IMR-90 (cell line): ENCODE results near the gene RGS14.

Experiments used
- CHD1 ChIP-seq: IDR thresholded peaks from 2 replicates; pipeline ENCODE4 v1.6.1; 2012; ENCODE audit warnings: low read depth, low read length, improper control_type of control experiment
- FOS ChIP-seq: fragments of 150-350 bp; IDR thresholded peaks from 2 replicates; pipeline ENCODE4 v1.6.1; 2016; ENCODE audit warnings: low read depth, low read length
- MAFK ChIP-seq: IDR thresholded peaks from 2 replicates; pipeline ENCODE4 v1.6.1; 2012; ENCODE audit warnings: low read depth, low read length, improper control_type of control experiment
- NFE2L2 ChIP-seq: fragments of 150-350 bp; IDR thresholded peaks from 2 replicates; pipeline ENCODE4 v1.6.1; 2016; ENCODE audit warnings: low read depth, mild to moderate bottlenecking, low read length
- POLR2A ChIP-seq: IDR thresholded peaks from 2 replicates; pipeline ENCODE4 v1.6.1; 2012; ENCODE audit warnings: mild to moderate bottlenecking, low read depth, low read length
- RAD21 ChIP-seq: IDR thresholded peaks from 2 replicates; pipeline ENCODE4 v1.6.1; 2012; ENCODE audit warnings: low read length, improper control_type of control experiment
- SMC3 ChIP-seq: fragments of 150-350 bp; IDR thresholded peaks from 2 replicates; pipeline ENCODE4 v1.6.1; 2016; ENCODE audit warnings: low read depth, mild to moderate bottlenecking, antibody characterized with exemption, low read length, moderate library complexity
- TF ChIP-seq, protein P1 (sequence below): conservative IDR thresholded peaks from 2 replicates; pipeline ENCODE4 v1.5.1; 2012; ENCODE audit warnings: mild to moderate bottlenecking, low read depth, low read length, improper control_type of control experiment
- TF ChIP-seq, protein P2 (sequence below): fragments of 150-350 bp; IDR thresholded peaks from 2 replicates; pipeline ENCODE4 v1.6.1; 2016; ENCODE audit warnings: low read depth, mild to moderate bottlenecking, low read length, moderate library complexity, borderline replicate concordance

DNA sequence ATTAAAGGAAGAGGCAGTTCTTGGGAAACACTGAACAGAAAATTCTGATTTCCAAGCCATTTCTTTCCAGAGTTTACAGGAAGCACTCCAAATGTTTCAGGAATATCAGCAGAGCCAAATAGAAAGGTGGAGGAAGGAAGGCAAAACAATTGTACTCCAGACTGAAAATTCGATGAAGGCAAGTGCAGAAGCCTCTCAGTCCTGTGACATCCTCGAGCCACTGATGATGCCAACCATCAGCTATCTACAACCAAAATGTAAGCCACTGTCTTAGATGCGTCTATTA lies 8.4 kb upstream of the RGS14 start:
- TF ChIP-seq CHD1 (no peak), NFE2L2 (no peak), FOS (no peak), MAFK (no peak), RAD21 (no peak), POLR2A (no peak), SMC3 (no peak)
- TF ChIP-seq, protein P1, sequence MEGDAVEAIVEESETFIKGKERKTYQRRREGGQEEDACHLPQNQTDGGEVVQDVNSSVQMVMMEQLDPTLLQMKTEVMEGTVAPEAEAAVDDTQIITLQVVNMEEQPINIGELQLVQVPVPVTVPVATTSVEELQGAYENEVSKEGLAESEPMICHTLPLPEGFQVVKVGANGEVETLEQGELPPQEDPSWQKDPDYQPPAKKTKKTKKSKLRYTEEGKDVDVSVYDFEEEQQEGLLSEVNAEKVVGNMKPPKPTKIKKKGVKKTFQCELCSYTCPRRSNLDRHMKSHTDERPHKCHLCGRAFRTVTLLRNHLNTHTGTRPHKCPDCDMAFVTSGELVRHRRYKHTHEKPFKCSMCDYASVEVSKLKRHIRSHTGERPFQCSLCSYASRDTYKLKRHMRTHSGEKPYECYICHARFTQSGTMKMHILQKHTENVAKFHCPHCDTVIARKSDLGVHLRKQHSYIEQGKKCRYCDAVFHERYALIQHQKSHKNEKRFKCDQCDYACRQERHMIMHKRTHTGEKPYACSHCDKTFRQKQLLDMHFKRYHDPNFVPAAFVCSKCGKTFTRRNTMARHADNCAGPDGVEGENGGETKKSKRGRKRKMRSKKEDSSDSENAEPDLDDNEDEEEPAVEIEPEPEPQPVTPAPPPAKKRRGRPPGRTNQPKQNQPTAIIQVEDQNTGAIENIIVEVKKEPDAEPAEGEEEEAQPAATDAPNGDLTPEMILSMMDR: no peak
- TF ChIP-seq, protein P2, sequence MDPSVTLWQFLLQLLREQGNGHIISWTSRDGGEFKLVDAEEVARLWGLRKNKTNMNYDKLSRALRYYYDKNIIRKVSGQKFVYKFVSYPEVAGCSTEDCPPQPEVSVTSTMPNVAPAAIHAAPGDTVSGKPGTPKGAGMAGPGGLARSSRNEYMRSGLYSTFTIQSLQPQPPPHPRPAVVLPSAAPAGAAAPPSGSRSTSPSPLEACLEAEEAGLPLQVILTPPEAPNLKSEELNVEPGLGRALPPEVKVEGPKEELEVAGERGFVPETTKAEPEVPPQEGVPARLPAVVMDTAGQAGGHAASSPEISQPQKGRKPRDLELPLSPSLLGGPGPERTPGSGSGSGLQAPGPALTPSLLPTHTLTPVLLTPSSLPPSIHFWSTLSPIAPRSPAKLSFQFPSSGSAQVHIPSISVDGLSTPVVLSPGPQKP: no peak
